ENCODE data around the gene HPSE2. TPM values are rescaled to one million over a fixed set of nuclear protein-coding genes. Genes with fewer than 3 reads are reported as not detected.

Gene HPSE2
- total and polyA plus RNA-seq, 2 of the 13 experiments (the other 11 are each of a cell fraction or from before 2014, with no cell fraction given): 0.01 TPM; not detected in 1

GRCh38 chr10:98460837-98461499, 774.7 kb downstream of the HPSE2 start (continued):
- TF ChIP-seq RXRB (CRISPR knock-in tag; IDR thresholded peaks at IDR 0.05; ENCODE audit: borderline replicate concordance) (peak; percentile 69; the same call in 1 of the 2 replicates), ATAD3A (CRISPR knock-in tag; IDR thresholded peaks at IDR 0.05) (no peak), JUN (CRISPR knock-in tag; IDR thresholded peaks at IDR 0.05) (peak; percentile 97), TRIM24 (CRISPR knock-in tag; IDR thresholded peaks at IDR 0.05) (no peak), PAXIP1 (CRISPR knock-in tag; conservative IDR thresholded peaks at IDR 0.05) (peak; percentile 44), GMEB2 (CRISPR knock-in tag; IDR thresholded peaks at IDR 0.05; ENCODE audit: low read depth) (no peak), SIX4 (CRISPR knock-in tag; IDR thresholded peaks at IDR 0.05) (no peak), RBM22 (optimal IDR thresholded peaks at IDR 0.05; ENCODE audit: low read length) (no peak), ZNF350 (CRISPR knock-in tag; IDR thresholded peaks at IDR 0.05; ENCODE audit: borderline replicate concordance, low read depth) (no peak), NBN (conservative IDR thresholded peaks at IDR 0.05) (no peak), ZNF160 (CRISPR knock-in tag; IDR thresholded peaks at IDR 0.05) (no peak), SIX1 (CRISPR knock-in tag; IDR thresholded peaks at IDR 0.05; ENCODE audit: borderline replicate concordance) (no peak), RARA (CRISPR knock-in tag; IDR thresholded peaks at IDR 0.05) (peak; percentile 87), ZNF431 (CRISPR knock-in tag; IDR thresholded peaks at IDR 0.05; ENCODE audit: borderline replicate concordance, low read depth) (no peak)
